ENCODE results near the gene SEPHS2.

Gene SEPHS2

GRCh38 chr16:30407804-30408534 lies 37.7 kb downstream of the SEPHS2 start:
- TF ChIP-seq, protein P1, sequence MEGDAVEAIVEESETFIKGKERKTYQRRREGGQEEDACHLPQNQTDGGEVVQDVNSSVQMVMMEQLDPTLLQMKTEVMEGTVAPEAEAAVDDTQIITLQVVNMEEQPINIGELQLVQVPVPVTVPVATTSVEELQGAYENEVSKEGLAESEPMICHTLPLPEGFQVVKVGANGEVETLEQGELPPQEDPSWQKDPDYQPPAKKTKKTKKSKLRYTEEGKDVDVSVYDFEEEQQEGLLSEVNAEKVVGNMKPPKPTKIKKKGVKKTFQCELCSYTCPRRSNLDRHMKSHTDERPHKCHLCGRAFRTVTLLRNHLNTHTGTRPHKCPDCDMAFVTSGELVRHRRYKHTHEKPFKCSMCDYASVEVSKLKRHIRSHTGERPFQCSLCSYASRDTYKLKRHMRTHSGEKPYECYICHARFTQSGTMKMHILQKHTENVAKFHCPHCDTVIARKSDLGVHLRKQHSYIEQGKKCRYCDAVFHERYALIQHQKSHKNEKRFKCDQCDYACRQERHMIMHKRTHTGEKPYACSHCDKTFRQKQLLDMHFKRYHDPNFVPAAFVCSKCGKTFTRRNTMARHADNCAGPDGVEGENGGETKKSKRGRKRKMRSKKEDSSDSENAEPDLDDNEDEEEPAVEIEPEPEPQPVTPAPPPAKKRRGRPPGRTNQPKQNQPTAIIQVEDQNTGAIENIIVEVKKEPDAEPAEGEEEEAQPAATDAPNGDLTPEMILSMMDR (IDR thresholded peaks at IDR 0.05; ENCODE audit: low read depth, low read length), result no peak
- peak overlapping the region; percentile 72 to 80 for H3K4me3 ChIP-seq (replicated peaks in 1 of 2; ENCODE audit: low read depth in 2 of 2, low read length in 2 of 2)
- DNase-seq (ENCODE audit: low read depth in 2 of 2), result peak in 1 of 2 donors; percentile 11

DNA sequence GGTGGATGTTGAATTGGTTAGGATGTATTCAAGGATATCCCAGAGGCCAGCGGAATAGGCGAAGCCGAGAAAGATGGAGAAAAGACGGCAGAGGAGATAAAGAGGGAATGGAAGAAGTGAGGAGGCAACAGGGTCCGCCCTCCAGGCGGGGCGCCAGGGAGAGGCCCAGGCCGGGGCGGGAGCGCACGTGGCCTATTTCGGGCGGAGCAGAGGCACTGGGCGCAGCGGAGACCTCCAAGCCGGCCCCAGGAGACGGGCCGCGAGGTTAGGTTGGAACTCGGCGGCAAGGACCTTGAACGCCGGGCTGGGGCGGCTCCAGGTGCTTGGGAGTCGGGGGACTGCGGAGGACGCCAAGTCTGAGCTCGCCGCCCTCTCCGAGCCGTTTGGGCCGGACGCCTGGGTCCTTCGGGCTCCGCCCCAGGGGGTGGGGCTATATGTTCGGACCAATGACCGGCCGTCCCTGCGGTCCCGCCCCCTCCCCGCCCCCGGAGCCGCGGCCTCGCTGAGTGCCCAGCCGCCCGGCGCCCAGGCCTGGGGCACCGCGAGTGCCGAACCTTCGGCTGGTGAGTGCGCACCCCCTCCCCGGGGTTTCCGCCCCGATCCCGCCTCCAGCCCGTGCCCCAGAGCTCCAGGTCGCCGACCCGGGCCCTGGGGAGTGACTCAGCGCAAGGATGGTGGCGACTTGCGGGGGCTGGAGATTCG lies 38.4 kb downstream of the SEPHS2 start, which contains the start of gene ZNF771:
TSS of gene ZNF771 (plus strand) at position 505 of the 702 bp plus-strand sequence. CDS start 448 bp downstream, outside the sequence.
- TF ChIP-seq, protein P1 (IDR thresholded peaks at IDR 0.05; ENCODE audit: low read depth, low read length), result no peak
- H3K4me3 ChIP-seq (replicated peaks in 1 of 2; ENCODE audit: low read depth in 2 of 2, low read length in 2 of 2), result peak within 1 kb of the TSS; percentile 72 to 80
- peak; percentile 84 to 90 for DNase-seq (ENCODE audit: low read depth in 2 of 2)

DNA sequence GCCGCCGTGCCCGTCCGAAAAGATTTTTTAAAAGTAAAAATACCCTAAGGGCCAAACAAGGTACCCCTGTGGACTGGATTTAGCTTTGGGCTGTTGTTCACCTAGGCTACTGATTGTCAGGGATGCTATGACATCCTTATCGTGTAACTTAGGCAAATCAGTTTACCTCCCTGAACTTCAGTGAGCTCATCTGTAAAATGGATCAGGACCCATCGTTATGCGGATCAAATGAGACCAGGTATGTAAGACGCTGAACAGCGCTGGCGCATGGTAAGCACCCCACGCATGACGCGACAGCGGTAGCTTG lies 38.9 kb downstream of the SEPHS2 start:
- DNase-seq (ENCODE audit: low read depth in 2 of 2), result no peak
- TF ChIP-seq, protein P1 (IDR thresholded peaks at IDR 0.05; ENCODE audit: low read depth, low read length), result no peak
- H3K4me3 ChIP-seq (replicated peaks in 1 of 2; ENCODE audit: low read depth in 2 of 2, low read length in 2 of 2), result peak overlapping the region; percentile 72 to 80

DNA sequence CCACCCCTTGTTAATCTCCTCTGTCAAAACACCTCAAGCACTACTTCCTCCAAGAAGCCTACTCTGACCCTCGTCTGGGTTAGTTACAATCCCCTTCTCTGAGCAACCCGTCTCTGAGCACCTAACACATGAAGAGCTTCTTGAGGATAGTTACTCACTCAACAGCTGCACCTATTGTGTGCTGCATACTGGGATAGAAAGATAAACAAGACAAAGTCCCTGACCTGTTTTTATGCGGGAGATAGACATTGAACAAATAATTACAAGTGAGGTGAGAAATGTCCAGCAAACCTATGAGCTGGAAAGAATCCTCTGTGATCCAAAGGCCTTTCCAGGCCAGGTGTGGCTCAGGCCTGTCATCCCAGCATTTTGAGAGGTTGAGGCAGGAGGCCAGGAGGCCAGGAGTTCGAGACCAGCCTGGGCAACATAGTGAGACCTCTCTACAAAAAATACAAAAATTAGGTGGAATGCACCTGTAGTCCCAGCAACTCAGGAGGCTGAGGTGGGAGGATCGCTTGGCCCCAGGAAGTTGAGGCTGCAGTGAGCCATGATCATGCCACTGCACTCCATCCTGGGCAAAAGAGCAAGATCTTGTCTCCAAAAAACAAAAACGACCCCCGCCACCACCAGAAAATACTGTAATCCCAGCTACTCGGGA lies 43.8 kb downstream of the SEPHS2 start:
- no peak for DNase-seq (ENCODE audit: low read depth in 2 of 2)
- TF ChIP-seq, protein P1 (IDR thresholded peaks at IDR 0.05; ENCODE audit: low read depth, low read length), result no peak

GRCh38 chr16:30399435-30400186 lies 46.1 kb downstream of the SEPHS2 start:
- peak overlapping the region; percentile 58 to 65 for H3K4me3 ChIP-seq (replicated peaks in 1 of 2; ENCODE audit: low read depth in 2 of 2, low read length in 2 of 2)
- TF ChIP-seq, protein P1 (IDR thresholded peaks at IDR 0.05; ENCODE audit: low read depth, low read length), result no peak
- DNase-seq (ENCODE audit: low read depth in 2 of 2), result no peak

More for the DNA sequence above, 43.8 kb downstream of the SEPHS2 start:
- H3K4me3 ChIP-seq (replicated peaks in 1 of 2; ENCODE audit: low read depth in 2 of 2, low read length in 2 of 2), result no peak overlapping the region

DNA sequence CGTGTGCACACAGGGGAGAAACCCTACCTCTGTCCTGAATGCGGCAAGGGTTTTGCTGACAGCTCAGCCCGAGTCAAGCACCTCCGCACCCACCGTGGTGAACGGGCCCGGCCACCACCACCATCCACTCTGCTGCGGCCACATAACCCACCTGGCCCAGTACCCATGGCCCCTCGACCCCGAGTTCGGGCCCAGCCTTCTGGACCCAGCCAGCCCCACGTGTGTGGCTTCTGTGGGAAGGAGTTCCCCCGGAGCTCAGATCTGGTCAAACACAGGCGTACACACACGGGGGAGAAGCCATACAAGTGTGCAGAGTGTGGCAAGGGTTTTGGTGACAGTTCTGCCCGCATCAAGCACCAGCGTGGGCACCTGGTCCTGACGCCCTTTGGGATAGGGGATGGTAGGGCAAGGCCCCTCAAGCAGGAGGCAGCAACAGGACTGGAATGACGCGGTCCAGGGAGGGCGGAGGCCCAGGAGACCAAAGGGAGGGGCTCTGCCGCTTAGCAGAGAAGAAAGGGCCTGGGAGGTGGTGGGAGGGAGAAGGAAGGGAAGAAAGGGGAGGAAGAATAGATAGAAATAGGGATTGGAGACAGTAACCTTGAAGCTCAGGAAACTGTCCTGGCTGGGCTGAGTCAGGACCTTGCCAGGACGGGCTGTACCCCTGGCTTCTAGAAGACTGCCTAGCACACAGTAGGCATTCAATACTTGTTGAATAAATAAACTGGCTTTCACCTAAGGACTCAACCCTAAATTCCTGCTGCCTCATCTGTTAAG lies 46.8 kb downstream of the SEPHS2 start:
- DNase-seq (ENCODE audit: low read depth in 2 of 2), result no peak
- no peak overlapping the region for H3K4me3 ChIP-seq (replicated peaks in 1 of 2; ENCODE audit: low read depth in 2 of 2, low read length in 2 of 2)
- TF ChIP-seq, protein P1 (IDR thresholded peaks at IDR 0.05; ENCODE audit: low read depth, low read length), result no peak

Measured in cardiac fibroblast (primary cell).